Myocyte (in vitro differentiated cells): ENCODE measurements around the gene FOXK1. TPM values are rescaled to one million over a fixed set of nuclear protein-coding genes. Genes with fewer than 3 reads are reported as not detected.

Experiments used
- DNase-seq: peaks from one replicate; pipeline ENCODE4 v3.0.0-alpha.2; 2012; ENCODE audit warnings: low read depth
- total RNA-seq: library from RNA; depleted of rRNA; stranded (reverse); fragments of >200 nt; gene quantifications from 2 replicates; pipeline ENCODE4 v1.2.3, GENCODE V29; 2014

The FOXK1 gene
- total RNA-seq, 1 donor from 2014 or later = 25.2 TPM

DNA sequence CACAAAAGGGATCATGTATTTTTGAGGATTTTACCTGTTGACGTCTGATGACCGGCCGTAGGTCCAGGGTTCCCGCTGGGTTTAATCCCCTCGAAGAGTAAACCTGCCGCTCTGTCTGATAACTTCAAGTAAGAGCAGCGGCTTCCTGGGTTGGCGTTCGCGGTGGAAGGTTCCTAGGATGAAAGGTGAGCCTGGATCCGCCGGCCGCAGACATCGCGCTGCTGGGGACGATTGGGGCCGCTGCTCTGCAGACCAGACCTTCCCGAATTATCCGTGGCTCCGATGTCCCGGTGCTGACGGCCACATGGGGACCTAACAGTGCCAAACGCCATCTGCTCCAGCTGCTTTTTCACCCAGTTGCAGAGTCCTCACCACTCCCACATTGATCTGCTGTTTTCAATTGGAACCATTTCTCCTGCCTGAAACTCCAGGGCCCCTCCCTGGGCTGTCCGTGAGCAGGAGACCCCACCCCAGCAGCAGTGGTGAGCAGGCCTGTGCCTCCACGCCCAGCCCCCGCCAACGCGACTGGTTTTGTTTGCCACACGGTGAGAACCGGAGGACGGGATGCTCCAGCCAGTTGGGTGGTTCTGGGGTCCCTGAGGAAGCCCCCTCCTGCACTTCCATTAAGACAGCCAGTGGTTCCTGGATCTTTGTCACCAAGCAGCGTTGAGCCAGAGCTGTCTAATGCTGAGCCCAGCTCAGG is 81.1 kb downstream of the FOXK1 start:
- DNase-seq = no peak

DNA sequence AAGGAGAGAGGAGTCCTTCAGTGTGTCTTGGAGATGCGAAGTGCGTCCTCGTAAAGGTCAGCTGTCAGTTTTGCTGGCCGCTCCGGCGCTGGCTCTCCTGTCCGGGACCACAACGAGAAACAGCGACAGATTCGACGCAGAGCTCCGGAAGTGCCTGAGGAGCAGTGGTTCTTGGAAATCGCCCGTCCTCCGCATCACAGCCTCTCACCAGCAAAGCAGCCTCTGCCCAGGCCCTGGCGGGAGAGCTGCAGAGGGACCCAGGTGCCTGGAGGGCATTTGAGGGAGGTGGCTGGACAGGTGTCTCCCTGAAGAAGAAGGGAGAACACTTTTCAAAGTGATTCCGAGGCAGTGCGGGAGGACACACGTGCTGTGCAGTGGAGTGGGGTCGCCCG is 81.7 kb downstream of the FOXK1 start:
- DNase-seq = no peak

DNA sequence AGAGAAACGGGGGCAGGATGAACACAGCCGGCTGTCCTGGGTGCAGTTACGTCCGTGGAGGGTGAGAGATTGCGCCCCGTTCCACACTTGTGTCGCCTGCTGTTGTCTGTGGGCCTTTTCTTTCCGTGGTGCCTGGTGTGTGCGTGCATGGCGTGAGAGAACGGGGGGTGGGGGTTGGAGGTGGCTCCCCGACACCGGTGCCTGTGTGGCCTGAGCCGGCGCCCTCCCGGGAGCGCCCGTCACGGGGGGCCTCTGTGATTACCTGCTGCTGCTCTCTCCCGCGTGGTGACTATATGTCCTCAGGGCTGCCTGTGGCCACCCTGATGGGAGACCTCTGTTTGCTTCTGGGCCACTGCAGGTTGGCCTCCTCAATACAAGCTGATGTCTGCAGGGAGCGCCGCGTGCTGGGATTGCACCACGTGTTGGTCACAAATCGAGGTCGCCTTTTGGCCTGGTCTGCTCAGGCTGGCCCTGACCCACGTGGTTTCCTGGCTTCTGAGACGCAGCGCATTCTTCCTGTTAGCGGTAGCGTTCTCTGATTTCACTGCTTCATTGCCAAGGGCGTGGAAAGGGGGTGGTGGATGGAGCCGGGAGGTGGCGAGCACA is 82.4 kb downstream of the FOXK1 start:
- DNase-seq = no peak

DNA sequence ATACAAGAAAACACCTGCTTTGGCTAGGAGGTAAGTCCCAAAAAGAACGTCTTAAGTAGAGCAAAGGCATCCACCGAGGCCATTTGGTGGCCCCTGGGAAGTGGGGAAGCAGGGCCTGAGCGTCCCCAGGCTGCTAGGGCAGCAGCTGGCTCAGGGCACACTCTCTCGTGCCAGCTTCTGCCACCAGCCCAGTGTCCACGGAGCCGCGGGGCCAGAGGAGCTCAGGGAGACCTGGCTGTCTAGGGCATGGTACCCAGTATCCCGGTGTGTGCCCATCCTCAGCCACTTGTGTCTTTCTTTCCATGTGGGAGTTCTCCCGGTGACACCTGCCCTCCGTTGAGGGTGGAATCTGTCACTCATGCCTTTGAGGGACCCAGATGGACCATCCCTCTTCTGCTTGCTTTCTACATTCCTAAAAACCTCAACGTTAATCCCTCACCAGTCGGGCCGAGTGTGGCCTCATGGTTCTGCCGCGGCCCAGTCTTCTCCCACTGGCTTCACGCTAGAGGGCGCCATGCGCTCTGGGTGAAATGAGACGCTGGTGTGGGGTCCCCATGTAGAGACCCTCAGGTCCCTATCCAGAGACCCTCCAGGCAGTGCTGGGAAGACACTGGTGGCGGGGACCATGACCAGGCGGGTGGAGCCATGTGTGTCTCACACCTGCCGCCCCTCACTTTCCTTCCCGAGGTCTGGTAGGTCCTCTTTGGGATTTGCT is 83.8 kb downstream of the FOXK1 start:
- peak; percentile 3 for DNase-seq

DNA sequence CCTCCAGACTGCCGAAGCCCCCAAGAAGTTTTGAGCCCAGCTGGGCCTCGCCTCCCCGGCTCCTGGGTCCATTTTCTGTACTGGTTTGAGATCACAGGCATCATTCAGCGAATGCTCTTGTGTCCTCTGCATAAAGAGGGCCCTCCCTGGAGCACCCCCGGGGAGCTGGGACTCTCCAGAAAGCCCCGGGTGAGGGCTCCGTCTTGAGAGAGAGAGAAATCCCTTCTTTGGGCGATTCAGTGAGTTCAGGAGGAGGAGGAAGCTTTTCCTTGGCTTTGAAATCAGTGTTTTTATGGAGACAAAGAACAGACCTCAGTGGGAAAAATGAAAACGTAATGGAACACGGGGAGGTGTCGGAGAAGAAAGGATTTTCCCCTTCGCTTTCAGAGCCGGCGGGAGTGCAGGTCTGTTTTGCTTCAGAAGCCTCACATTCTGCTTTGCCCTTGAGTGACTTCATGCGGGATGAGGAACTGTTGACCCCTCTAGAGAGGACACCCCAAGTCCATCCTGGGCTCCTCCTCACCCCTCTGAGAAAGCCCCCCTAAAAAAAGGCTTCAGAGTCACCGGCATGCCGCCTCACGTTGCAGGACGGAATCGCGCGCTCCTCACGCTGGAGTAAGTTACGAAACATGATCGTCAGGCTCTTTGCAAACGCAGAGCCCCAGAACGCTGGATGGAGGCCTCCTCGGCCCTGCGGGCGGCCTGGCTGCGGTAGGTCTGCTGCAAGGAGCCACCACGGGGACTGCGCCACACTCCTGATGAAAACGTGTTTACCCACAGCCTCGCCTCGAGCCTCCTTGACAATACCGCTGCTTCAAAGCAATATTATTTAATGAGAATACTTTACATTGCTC is 84.8 kb downstream of the FOXK1 start:
- DNase-seq = no peak

DNA sequence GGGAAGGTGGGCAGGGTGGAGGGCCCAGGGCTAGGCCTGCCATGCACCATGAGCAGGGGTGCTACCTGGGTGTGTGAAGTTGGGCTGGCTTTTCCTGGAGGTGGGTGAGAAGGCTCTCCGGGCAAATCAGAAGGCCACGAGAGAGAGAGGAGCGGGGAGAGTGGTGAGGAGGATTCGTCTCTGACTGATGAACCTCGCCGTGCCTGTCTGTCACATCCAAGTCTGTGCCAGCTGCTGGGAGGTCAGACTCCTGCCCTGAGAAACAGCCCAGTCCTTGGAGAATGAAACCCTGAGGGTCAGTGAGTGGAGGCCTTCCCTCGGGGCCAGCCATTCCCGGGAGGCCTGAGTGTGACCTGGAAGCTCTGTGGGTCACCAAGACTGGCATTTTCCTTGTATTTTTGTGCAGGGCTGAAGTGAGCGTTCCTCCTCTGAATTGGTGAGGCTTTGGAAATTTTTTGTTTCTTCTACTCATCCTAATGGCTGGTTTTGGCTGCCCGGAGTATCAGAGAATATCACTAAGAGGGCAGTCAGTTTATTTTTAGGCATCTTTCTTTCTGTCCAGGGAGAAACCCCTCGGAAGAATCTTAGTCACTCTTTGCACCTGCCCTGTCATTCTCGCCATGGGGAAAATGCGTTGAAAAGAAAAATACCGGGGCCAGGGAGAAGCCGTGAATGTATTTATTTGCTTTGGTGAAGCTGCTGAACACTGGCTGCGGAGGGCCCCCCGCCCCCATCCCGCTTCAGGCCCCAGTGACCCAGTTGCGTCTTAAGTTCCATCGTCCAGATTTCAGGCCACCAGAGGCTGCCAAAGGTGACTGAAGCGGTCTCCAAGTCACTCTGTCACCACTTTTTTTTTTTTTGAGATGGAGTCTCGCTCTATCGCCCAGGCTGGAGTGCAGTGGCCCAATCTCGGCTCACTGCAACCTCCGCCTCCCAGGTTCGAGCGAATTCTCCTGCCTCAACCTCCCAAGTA is 86.8 kb downstream of the FOXK1 start:
- peak; percentile 72 for DNase-seq

DNA sequence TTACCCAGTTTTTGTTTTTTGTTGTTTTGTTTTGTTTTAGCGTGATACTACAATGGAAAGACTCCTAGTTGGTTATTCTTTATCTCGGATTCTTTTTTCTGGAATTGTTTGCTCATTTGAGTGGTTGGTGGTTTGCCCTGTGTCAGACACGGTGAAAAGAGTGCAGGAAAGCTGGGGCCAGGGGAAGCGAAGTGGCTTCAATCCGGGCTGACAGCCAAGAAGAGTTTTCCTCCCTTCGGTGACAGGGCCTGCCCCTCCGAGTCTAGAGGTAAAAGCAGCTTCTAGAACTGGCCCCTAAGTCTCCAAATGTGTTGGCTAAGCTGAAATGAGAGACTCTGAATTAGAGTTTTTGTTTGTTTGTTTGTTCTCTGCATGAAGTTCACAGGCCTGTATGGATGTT is 87.7 kb downstream of the FOXK1 start:
- no peak for DNase-seq

DNA sequence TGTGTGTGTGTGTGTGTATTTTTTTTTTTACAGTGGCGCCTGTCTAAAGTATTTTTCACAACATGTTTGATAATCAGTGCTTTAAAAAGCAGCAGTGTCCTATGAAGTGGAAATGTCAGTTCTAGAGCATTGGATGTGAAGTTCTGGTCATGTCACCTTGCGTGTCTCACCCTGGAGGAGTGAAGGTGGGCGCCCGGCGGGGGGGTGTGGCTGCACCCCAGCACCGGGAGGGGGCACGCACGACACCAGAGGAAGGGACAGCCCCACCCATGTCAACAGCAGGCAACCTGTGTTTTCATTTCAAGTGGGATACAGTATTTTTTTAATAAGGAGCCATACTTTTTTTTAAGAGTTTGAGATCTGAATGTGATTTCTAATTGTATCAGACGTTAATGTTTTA is 88.8 kb downstream of the FOXK1 start:
- DNase-seq = no peak

DNA sequence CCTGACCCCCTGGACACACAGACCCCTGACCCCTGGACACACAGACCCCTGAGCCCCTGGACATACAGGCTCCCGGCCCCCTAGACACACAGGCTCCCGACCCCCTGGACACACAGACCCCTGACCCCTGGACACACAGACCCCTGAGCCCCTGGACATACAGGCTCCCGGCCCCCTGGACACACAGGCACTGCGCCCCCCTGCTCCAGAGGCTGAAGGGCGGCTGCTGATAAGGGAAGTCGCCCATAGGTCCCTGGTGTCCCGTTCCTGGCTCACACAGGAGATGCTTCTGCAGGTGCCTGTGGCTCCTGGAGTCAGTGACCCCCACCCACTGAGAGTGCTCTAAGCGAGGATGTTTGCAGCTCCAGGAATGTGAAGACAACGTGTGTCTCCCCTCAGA is 89.6 kb downstream of the FOXK1 start:
- DNase-seq = no peak

DNA sequence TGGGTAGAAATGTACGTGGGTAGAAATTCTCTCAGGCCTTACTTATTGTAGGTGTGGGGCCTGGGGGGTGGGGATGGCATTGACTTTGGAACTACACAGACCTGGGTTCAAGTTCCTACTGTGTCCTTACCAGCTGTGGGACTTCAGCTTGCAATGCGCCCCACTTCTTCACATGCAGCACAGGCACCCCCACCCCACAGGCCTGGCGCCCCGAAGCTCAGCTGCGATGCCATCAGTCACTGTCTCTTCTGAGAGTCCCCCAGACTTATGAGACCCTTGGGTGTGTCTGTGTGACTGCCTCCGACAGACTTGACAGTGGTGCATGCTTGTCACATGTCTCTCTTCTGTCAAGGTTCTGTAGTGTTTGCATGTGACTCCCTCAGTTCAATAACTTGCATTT is 90.2 kb downstream of the FOXK1 start:
- DNase-seq = no peak

DNA sequence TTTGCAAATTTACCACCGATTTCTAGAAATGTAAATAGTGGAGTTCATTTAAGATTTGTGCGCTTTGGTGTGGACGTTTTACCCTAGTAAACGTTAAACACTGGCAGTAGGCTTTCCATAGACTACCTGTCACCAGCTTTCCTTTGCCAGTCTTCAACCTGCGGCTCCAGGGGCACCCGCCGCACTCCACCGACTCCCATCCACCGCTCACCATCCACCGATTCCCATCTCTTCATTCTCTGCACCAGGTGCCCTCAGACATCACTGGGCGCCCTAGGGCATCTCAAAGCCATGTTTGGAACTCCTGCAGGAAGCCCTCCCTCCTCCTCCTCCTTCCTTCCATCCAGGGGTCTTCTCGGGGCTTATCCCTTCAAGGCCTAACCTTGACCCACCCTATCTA is 91.9 kb downstream of the FOXK1 start:
- no peak for DNase-seq

DNA sequence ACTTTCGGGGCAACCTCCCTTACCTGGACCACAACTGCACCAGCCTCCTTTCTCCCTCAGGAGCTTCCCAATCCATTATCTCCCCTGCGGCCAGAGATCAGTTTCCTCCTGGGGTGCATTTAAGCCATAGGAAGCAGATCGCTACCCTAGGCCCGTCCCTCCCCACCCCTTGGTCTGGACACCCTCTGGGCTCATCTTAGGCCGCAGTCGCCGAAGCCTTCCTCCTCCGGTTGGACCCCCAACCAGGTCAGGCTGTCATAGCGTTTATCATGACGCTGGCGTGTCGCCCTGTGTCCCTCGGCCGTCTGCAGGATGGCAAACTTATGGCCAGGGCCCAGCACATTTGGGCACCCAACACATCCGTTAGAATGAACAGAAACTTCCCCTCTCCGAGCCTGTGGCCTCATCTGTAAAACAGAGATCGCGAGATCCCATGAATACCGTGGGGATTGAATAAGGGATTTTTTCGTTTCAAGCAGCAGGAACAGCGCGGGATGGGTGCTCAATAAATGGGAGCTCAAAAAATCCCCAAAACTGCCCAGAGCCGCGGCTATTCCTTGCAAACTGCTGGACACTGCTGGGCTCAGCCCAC is 92.7 kb downstream of the FOXK1 start:
- peak; percentile 71 for DNase-seq

DNA sequence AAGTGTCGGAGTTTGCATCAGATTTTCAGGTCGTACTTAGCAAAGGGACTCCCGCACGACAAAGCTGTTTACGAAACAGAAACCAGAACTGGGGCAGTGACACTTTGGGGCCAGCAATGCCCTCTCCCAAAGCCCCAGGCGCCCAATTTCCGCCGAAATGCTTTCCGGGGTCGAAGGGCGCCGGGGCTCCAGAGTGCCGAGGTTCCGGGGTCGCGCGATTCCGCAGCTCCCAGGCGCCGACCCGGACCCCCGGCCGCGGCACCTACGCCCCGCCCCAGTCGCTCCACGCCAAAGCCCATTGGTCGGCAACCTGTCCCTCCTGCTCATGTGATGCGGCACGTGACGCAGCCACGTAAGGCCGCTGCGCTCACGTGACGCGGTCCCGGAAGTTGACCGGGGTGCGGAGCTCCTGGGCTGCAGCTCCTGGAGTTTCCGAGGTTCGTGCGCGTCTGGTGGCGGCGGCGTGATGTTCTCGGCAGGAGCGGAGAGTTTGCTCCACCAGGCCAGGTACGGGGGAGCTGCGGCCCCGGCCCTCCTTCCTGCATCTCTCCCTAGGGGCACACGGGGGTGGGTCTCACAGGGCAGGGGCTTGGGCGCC is 93.3 kb downstream of the FOXK1 start, which contains the start of gene AP5Z1:
Gene AP5Z1, plus strand, starts transcription at position 374 of the 598 bp plus-strand sequence. Its CDS starts 93 bp downstream, at position 467.
- DNase-seq = peak; percentile 98

DNA sequence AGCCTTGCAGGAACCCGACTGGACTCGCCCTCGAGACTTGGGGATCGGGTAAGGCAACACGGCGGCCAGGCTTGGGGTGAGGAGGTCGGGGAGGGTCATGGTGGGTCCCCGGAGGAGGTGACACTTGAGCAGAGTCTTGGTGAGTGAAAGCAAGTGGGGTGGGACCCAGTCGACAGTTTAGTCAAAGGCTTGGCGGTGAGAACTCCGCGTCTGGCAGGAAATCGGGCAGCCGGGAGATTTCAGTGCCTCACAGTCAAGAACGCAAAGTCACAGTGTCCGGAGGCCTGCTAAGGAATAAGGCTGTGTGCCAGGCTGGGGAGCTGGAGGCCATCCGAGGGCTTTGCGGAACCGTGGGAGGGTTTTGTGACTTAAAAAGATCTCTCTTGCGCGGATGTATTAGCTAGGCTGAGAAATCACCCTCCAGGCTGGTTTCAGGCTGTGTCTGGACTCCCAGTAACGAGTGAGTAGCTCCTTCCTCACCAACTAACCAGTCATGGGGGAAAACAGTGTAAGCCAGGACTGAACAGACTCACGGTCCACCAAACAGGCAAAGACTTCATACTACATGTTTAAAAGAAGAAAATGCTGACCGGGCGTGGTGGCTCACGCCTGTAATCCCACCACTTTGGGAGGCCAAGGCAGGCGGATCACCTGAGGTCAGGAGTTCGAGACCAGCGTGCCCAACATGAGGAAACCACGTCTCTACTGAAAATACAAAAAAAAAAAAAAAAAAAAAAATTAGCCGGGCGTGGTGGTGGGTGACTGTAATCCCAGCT is 93.9 kb downstream of the FOXK1 start:
- DNase-seq = peak; percentile 32

DNA sequence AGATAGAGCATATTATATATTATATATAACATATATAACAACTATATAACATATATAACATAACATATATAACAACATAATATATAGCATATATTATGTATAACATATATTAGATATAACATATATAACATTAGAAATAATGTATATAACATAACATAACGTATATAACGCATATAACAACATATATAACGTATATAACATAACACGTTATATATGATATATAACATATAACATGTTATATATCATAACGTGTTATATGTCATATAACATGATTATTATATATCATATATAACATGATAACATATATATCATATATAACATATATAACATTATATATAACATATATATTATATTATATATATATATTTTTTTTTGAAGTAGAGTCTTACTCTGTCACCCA is 97.0 kb downstream of the FOXK1 start:
- DNase-seq = no peak

DNA sequence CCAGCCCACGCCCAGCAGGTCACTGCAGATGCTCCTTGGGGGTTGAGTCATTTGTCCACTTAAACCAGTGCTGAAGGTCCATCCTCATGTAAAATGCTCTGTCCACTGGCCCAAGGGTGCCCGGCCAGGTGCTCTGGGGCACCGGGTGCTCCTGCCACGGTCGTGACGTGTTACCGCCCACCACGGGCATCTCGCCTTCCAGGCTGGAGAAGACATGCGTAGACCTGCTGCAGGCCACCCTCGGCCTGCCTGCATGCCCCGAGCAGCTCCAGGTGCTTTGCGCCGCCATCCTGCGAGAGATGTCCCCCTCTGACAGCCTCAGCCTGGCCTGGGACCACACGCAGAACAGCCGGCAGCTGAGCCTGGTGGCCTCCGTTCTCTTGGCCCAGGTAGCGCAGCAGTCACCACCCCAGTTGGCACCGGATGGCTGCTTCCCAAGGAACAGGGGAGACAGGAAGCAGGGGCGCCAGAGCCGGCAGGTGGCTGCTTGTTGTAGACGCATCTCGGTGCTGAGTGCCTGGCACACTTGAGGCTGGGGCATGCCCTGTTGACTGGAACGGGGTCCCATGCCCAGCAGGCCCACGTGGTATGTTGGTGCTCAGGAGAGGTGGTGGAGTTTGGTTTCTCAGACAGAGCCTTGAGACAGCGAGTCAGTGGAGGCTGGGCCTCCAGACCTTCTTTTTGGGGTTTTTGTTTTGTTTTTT is 99.4 kb downstream of the FOXK1 start:
- no peak for DNase-seq

DNA sequence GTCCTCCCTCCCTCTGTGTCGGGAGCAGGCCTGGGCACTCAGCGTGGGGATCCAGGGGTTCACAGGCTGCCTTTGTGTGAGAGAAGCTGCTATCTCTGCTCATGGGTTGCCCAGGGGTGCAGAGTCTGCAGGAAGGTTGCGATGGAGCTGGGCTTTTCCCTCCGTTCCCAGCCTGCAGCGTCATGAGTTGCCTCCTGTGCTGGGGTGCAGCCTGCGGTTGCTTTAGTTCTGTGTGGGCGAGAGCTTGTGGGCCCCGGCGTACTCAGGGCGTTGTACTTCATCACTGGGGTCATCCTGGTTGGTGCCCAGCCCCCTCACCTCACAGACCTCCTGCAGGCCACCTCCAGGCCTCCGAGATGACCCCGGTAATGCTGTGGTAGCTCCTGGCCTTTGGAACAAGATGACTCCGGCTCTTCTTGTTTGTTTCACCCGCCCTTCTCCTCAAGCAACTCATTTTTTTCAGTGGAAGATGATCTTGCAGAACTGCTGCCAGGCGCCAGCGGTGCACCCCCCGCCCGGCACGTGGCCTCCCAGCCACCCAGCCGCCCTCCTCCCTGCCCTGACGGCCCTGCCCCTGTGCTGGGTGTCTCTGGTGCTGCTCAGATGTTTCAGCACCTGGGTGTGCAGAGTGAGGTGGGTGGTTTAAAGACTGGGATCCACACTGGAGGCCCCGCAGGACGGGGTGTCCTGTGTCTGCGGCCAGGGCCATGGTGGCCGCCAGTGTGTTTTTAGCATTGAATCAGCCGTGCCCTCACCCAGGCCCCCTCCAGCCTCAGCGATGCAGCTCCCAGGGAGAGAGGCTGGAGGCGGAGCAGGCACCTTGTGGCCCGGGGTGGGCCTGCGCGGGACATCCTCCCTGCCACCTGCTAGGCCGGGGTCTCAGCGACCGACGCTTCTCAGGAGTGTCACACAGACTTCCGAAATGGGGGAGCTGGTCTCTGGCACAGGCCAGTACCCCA is 100.5 kb downstream of the FOXK1 start:
- no peak for DNase-seq
